Lung (tissue), 12 donors: Measurements from ENCODE around the gene VWF. TPM values are rescaled to one million over a fixed set of nuclear protein-coding genes. Genes with fewer than 3 reads are reported as not detected.

Experiments
- ATAC-seq: fragments of 200-7000 bp; cut with Tn5 transposase; one replicate; pipeline ENCODE4 v1.9.1; 2020; ENCODE audit warnings: moderate number of reproducible peaks; ENCODE audit not compliant: insufficient read depth, low FRiP score
- DNase-seq, 3 donors: peaks; one replicate each; pipeline ENCODE4 v3.0.0-alpha.2; 2013 to 2017
- H3K27ac ChIP-seq, 2 donors: one replicate each; pipeline ENCODE4 v1.5.1; 2013; ENCODE audit warnings: mild to moderate bottlenecking in 2 of 2, moderate library complexity in 2 of 2, control low read depth in 1 of 2, inconsistent platforms in 1 of 2, low read depth in 1 of 2, low read length in 1 of 2
- H3K27me3 ChIP-seq, 3 donors: one replicate each; pipeline ENCODE4 v1.5.1; 2013; ENCODE audit warnings: low read length in 2 of 3; ENCODE audit not compliant: control insufficient read depth in 3 of 3, insufficient read depth in 3 of 3
- H3K36me3 ChIP-seq, 4 donors: one replicate each; pipeline ENCODE4 v1.5.1; 2013; ENCODE audit warnings: low read length in 4 of 4, mild to moderate bottlenecking in 1 of 4, moderate library complexity in 1 of 4; ENCODE audit not compliant: control insufficient read depth in 4 of 4, insufficient read depth in 4 of 4
- H3K4me1 ChIP-seq, 5 donors: one replicate each; pipeline ENCODE4 v1.5.1; 2013; ENCODE audit warnings: low read length in 5 of 5, mild to moderate bottlenecking in 2 of 5, moderate library complexity in 1 of 5; ENCODE audit not compliant: control insufficient read depth in 5 of 5, insufficient read depth in 5 of 5
- H3K4me3 ChIP-seq: one replicate; pipeline ENCODE4 v1.5.1; 2013; ENCODE audit warnings: mild to moderate bottlenecking, control low read depth, moderate library complexity
- H3K9ac ChIP-seq, 2 donors: one replicate each; pipeline ENCODE4 v1.5.1; 2013; ENCODE audit warnings: low read length in 2 of 2, control low read depth in 1 of 2; ENCODE audit not compliant: insufficient read depth in 1 of 2
- H3K9me3 ChIP-seq, 4 donors: one replicate each; pipeline ENCODE4 v1.5.1; 2013; ENCODE audit warnings: low read length in 3 of 4, mild to moderate bottlenecking in 1 of 4, moderate library complexity in 1 of 4; ENCODE audit not compliant: control insufficient read depth in 4 of 4, insufficient read depth in 3 of 4
- CTCF ChIP-seq: IDR thresholded peaks from 2 replicates; pipeline ENCODE4 v1.5.1; 2012; ENCODE audit warnings: mild to moderate bottlenecking; ENCODE audit errors: control extremely low read depth, extremely low read depth
- WGBS, 2 donors: extraction: QIAGEN DNeasy Blood & Tissue Kit; methylation state at CpG; one replicate each; pipeline ENCODE4 v1.1.7; 2013; 5-methylcytosine and 5-hydroxymethylcytosine counted together
- polyA plus RNA-seq, 2 donors: library from polyadenylated mRNA; stranded (reverse); fragments of 200-250 nt; gene quantifications; one replicate each; pipeline ENCODE4 v1.2.1, GENCODE V29; 2013
- total RNA-seq, 2 donors: library from RNA; depleted of rRNA in 1 of 2; stranded (reverse); fragments of >200 nt in 1 of 2; gene quantifications; one replicate each; pipeline ENCODE4 v1.2.1, GENCODE V29; 2014 to 2021
- donor health status: control.
- donor health status: control.
- donor health status: Bipolar disorder and iron deficiency.
- donor health status: healthy.
- donor health status: DM: yes; HTN: yes; CAD: no.

Gene VWF
- total and polyA plus RNA-seq, 4 donors = 65.6 to 285 (median 249) TPM

- DNase-seq (no peak), ATAC-seq (no peak)
- H3K9ac ChIP-seq = no peak overlapping the region
- H3K36me3 ChIP-seq = peaks cover 0 to 2% (median 0%) of the 10 kb centered on the region in 4 donors
- H3K27me3 ChIP-seq = peaks cover 0 to 6% (median 6%) of the 10 kb centered on the region in 3 donors
- H3K9me3 ChIP-seq = no peaks in the 10 kb centered on the region
- no peak overlapping the region for H3K4me3 ChIP-seq
- WGBS, 2 donors = 57 to 66% methylated on average over 10 of the region's 10 CpGs
- H3K4me1 ChIP-seq = no peaks in the 10 kb centered on the region
- no peak for TF ChIP-seq CTCF
- no peak overlapping the region for H3K27ac ChIP-seq
Observed at GRCh38 chr12:5907807-5908206, 216.7 kb downstream of the VWF start.

GRCh38 chr12:5905757-5906156 is 218.7 kb downstream of the VWF start:
- WGBS, 2 donors = 88 to 96% methylated on average over 4 of the region's 4 CpGs
- Histone ChIP-seq H3K4me3 (no peak overlapping the region), H3K27me3 (peaks cover 0 to 3% (median 2%) of the 10 kb centered on the region in 3 donors), H3K27ac (no peak overlapping the region), H3K9ac (no peak overlapping the region), H3K9me3 (no peaks in the 10 kb centered on the region), H3K4me1 (no peaks in the 10 kb centered on the region), H3K36me3 (peaks cover 0 to 2% (median 0%) of the 10 kb centered on the region in 4 donors)
- no peak for DNase-seq
- TF ChIP-seq CTCF = no peak
- ATAC-seq = no peak

DNA sequence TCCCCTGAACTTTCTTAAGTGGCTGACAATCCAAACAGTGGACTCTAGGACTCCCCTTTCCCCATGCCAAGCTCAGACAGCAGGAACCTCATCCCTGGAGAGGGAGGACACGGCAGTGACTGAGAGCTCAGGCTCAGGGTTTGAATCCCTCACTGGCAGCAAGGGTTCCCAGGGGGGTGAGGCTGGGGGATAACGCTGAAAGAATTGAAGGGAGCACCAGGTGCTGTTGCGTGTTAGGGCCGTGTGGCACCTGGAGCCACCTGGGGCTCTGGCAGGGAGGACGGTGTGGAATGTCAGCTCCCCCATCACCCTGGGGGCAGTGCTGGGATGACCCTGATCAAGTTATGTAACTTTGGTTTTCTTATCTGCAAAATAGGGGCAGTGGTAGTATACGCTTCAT is 219.5 kb downstream of the VWF start:
- WGBS, 2 donors = 67 to 84% methylated on average over 6 of the region's 6 CpGs
- H3K4me1 ChIP-seq = no peaks in the 10 kb centered on the region
- no peaks in the 10 kb centered on the region for H3K9me3 ChIP-seq
- no peak for TF ChIP-seq CTCF
- ATAC-seq (no peak), DNase-seq (no peak)
- H3K27ac ChIP-seq = no peak overlapping the region
- H3K9ac ChIP-seq = no peak overlapping the region
- H3K27me3 ChIP-seq = peaks cover 0 to 3% (median 2%) of the 10 kb centered on the region in 3 donors
- peaks cover 0 to 2% (median 0%) of the 10 kb centered on the region in 4 donors for H3K36me3 ChIP-seq
- no peak overlapping the region for H3K4me3 ChIP-seq

DNA sequence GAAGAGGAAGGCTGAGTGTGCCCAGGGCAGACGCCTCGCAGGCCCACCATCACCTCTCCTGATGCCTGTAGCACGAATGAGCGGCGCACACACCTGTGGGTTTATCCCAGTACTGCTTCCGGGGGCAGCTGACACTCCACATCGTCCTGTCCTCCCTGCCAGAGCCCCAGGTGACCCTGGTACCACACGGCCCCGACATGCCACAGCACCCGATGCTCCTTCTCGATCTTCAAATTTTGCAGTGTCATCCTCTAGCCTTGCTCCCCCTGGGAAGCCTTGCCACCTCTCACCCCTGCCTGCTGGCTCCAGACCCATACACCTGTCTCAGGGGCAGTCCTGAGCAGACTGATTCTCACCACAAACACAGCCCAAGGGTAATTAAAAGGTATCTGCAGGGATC is 220.0 kb downstream of the VWF start:
- no peak for TF ChIP-seq CTCF
- Histone ChIP-seq H3K9ac (no peak overlapping the region), H3K27me3 (peaks cover 0 to 3% (median 2%) of the 10 kb centered on the region in 3 donors), H3K36me3 (peaks cover 0 to 2% (median 0%) of the 10 kb centered on the region in 4 donors), H3K4me1 (peaks cover 0 to 3% (median 0%) of the 10 kb centered on the region in 5 donors), H3K9me3 (no peaks in the 10 kb centered on the region), H3K4me3 (no peak overlapping the region), H3K27ac (no peak overlapping the region)
- ATAC-seq (no peak), DNase-seq (no peak)
- WGBS, 2 donors = 79 to 86% methylated on average over 11 of the region's 11 CpGs
